ENCODE measurements around the gene SMIM27. TPM values are rescaled to one million over a fixed set of nuclear protein-coding genes. Genes with fewer than 3 reads are reported as not detected.

Gene SMIM27
- total RNA-seq, 1 donor from 2014 or later, result 14.0 TPM

GRCh38 chr9:32571969-32572899 lies 20.1 kb downstream of the SMIM27 start:
- peaks cover 22% of the 10 kb centered on the region for H3K4me1 Mint-ChIP-seq
- H3K27ac Mint-ChIP-seq, result peak overlapping the region; percentile 98
- H3K36me3 Mint-ChIP-seq (ENCODE audit: low read depth), result peaks cover 16% of the 10 kb centered on the region
- H3K4me3 Mint-ChIP-seq, result peak overlapping the region; percentile 99
- peak; percentile 91 for DNase-seq
- intact Hi-C loops (cut with micrococcal nuclease), result loop anchor here (1.0 kb wide), 2 partner anchors 46 to 193 kb away; partner anchors contain the start of gene RIGI
- no peaks in the 10 kb centered on the region for H3K9me3 Mint-ChIP-seq
- H3K27me3 Mint-ChIP-seq, result peaks cover 2% of the 10 kb centered on the region

GRCh38 chr9:32572900-32573523 lies 20.9 kb downstream of the SMIM27 start, which contains the start of gene NDUFB6:
TSS of gene NDUFB6 (minus strand) at chr9:32573159. CDS start at chr9:32573060, 99 bp downstream.
- Mint-ChIP-seq H3K9me3 (no peaks in the 10 kb centered on the region), H3K4me1 (peaks cover 20% of the 10 kb centered on the region), H3K36me3 (ENCODE audit: low read depth) (peaks cover 11% of the 10 kb centered on the region), H3K27me3 (peaks cover 2% of the 10 kb centered on the region), H3K27ac (peak within 1 kb of the TSS; percentile 98), H3K4me3 (peak within 1 kb of the TSS; percentile 99)
- DNase-seq, result peak; percentile 99
- intact Hi-C loops (cut with micrococcal nuclease), result loop anchor here (1.0 kb wide), 5 partner anchors 21 to 428 kb away; partner anchors contain the start of genes ACO1, APTX, RIGI and SMIM27

GRCh38 chr9:32573821-32574220 lies 21.7 kb downstream of the SMIM27 start:
- intact Hi-C loops (cut with micrococcal nuclease), result loop anchor here (1.0 kb wide), 3 partner anchors 22 to 427 kb away; partner anchors contain the start of genes ACO1, APTX, SMIM27 and TOPORS
- Mint-ChIP-seq H3K4me3 (peak overlapping the region; percentile 99), H3K27me3 (peaks cover 9% of the 10 kb centered on the region), H3K36me3 (ENCODE audit: low read depth) (peaks cover 7% of the 10 kb centered on the region), H3K27ac (peak overlapping the region; percentile 98), H3K4me1 (peaks cover 20% of the 10 kb centered on the region), H3K9me3 (no peaks in the 10 kb centered on the region)
- DNase-seq, result peak; percentile 44

GRCh38 chr9:32574858-32575257 lies 22.7 kb downstream of the SMIM27 start:
- Mint-ChIP-seq H3K27me3 (peaks cover 16% of the 10 kb centered on the region), H3K9me3 (no peaks in the 10 kb centered on the region), H3K36me3 (ENCODE audit: low read depth) (peaks cover 7% of the 10 kb centered on the region), H3K27ac (no peak overlapping the region), H3K4me1 (peaks cover 23% of the 10 kb centered on the region), H3K4me3 (no peak overlapping the region)
- intact Hi-C loops (cut with micrococcal nuclease), result no loop called here
- no peak for DNase-seq

- Mint-ChIP-seq H3K36me3 (ENCODE audit: low read depth) (peaks cover 2% of the 10 kb centered on the region), H3K4me3 (no peak overlapping the region), H3K9me3 (no peaks in the 10 kb centered on the region), H3K27me3 (peaks cover 27% of the 10 kb centered on the region), H3K4me1 (peaks cover 16% of the 10 kb centered on the region), H3K27ac (no peak overlapping the region)
- intact Hi-C loops (cut with micrococcal nuclease), result no loop called here
- DNase-seq, result no peak
These were observed 25.2 kb downstream of the SMIM27 start for GRCh38 chr9:32577316-32577715.

GRCh38 chr9:32578976-32579375 lies 26.8 kb downstream of the SMIM27 start:
- intact Hi-C loops (cut with micrococcal nuclease), result loop anchor here (1.0 kb wide), 1 partner anchor 200 kb away; no protein-coding TSS in a partner anchor
- H3K4me3 Mint-ChIP-seq, result no peak overlapping the region
- DNase-seq, result no peak
- no peaks in the 10 kb centered on the region for H3K9me3 Mint-ChIP-seq
- peaks cover 8% of the 10 kb centered on the region for H3K4me1 Mint-ChIP-seq
- H3K36me3 Mint-ChIP-seq (ENCODE audit: low read depth), result no peaks in the 10 kb centered on the region
- no peak overlapping the region for H3K27ac Mint-ChIP-seq
- peaks cover 29% of the 10 kb centered on the region for H3K27me3 Mint-ChIP-seq

GRCh38 chr9:32579706-32580331 lies 27.7 kb downstream of the SMIM27 start:
- Mint-ChIP-seq H3K4me1 (peaks cover 7% of the 10 kb centered on the region), H3K36me3 (ENCODE audit: low read depth) (no peaks in the 10 kb centered on the region), H3K4me3 (no peak overlapping the region), H3K27me3 (peaks cover 31% of the 10 kb centered on the region), H3K9me3 (no peaks in the 10 kb centered on the region), H3K27ac (no peak overlapping the region)
- intact Hi-C loops (cut with micrococcal nuclease), result loop anchor here (1.0 to 2.0 kb wide), 2 partner anchors 201 to 389 kb away; no protein-coding TSS in a partner anchor
- DNase-seq, result peak; percentile 93

- Mint-ChIP-seq H3K27ac (no peak overlapping the region), H3K4me3 (no peak overlapping the region), H3K4me1 (peaks cover 7% of the 10 kb centered on the region), H3K9me3 (no peaks in the 10 kb centered on the region), H3K27me3 (peaks cover 37% of the 10 kb centered on the region), H3K36me3 (ENCODE audit: low read depth) (no peaks in the 10 kb centered on the region)
- no peak for DNase-seq
- intact Hi-C loops (cut with micrococcal nuclease), result loop anchor here (2.0 kb wide), 1 partner anchor 388 kb away; no protein-coding TSS in a partner anchor
These were observed 28.6 kb downstream of the SMIM27 start for GRCh38 chr9:32580631-32581300.

GRCh38 chr9:32581512-32582143 lies 29.5 kb downstream of the SMIM27 start:
- peak; percentile 79 for DNase-seq
- peaks cover 7% of the 10 kb centered on the region for H3K4me1 Mint-ChIP-seq
- no peak overlapping the region for H3K4me3 Mint-ChIP-seq
- no peaks in the 10 kb centered on the region for H3K9me3 Mint-ChIP-seq
- intact Hi-C loops (cut with micrococcal nuclease), result loop anchor here (2.0 kb wide), 1 partner anchor 387 kb away; no protein-coding TSS in a partner anchor
- peaks cover 41% of the 10 kb centered on the region for H3K27me3 Mint-ChIP-seq
- H3K27ac Mint-ChIP-seq, result no peak overlapping the region
- no peaks in the 10 kb centered on the region for H3K36me3 Mint-ChIP-seq (ENCODE audit: low read depth)

GRCh38 chr9:32584784-32585183 lies 32.7 kb downstream of the SMIM27 start:
- Mint-ChIP-seq H3K27ac (no peak overlapping the region), H3K9me3 (no peaks in the 10 kb centered on the region), H3K4me1 (peaks cover 3% of the 10 kb centered on the region), H3K36me3 (ENCODE audit: low read depth) (no peaks in the 10 kb centered on the region), H3K27me3 (peaks cover 29% of the 10 kb centered on the region), H3K4me3 (no peak overlapping the region)
- peak; percentile 4 for DNase-seq
- intact Hi-C loops (cut with micrococcal nuclease), result no loop called here

- intact Hi-C loops (cut with micrococcal nuclease), result no loop called here
- Mint-ChIP-seq H3K4me3 (no peak overlapping the region), H3K27ac (no peak overlapping the region), H3K36me3 (ENCODE audit: low read depth) (no peaks in the 10 kb centered on the region), H3K4me1 (no peaks in the 10 kb centered on the region), H3K9me3 (no peaks in the 10 kb centered on the region), H3K27me3 (peaks cover 25% of the 10 kb centered on the region)
- DNase-seq, result no peak
These were observed 35.8 kb downstream of the SMIM27 start for GRCh38 chr9:32587901-32588300.

GRCh38 chr9:32589083-32589723 lies 37.1 kb downstream of the SMIM27 start:
- intact Hi-C loops (cut with micrococcal nuclease), result loop anchor here (1.0 kb wide), 1 partner anchor 379 kb away; no protein-coding TSS in a partner anchor
- no peaks in the 10 kb centered on the region for H3K9me3 Mint-ChIP-seq
- H3K27ac Mint-ChIP-seq, result no peak overlapping the region
- no peak overlapping the region for H3K4me3 Mint-ChIP-seq
- no peaks in the 10 kb centered on the region for H3K4me1 Mint-ChIP-seq
- no peak for DNase-seq
- no peaks in the 10 kb centered on the region for H3K36me3 Mint-ChIP-seq (ENCODE audit: low read depth)
- H3K27me3 Mint-ChIP-seq, result peaks cover 23% of the 10 kb centered on the region

Data from activated CD4-positive, alpha-beta T cell treated with anti-CD3 and anti-CD28 coated beads, Interleukin-2, amount 10 ng/mL, durations not matched to agents 24 days and 14 days (primary cell).